Stimulated activated CD4-positive, alpha-beta T cell treated with anti-CD3 and anti-CD28 coated beads, Interleukin-2, amount 100 ng/mL, for 24 hours (primary cell): ENCODE data around the gene SCARB1.
A peak's percentile ranks its signal among the peaks of the same experiment; 100 is the strongest.

Experiments
- DNase-seq, 2 donors: peaks; one replicate each; pipeline ENCODE4 v3.0.0-alpha.2; 2020

SCARB1 gene

DNA sequence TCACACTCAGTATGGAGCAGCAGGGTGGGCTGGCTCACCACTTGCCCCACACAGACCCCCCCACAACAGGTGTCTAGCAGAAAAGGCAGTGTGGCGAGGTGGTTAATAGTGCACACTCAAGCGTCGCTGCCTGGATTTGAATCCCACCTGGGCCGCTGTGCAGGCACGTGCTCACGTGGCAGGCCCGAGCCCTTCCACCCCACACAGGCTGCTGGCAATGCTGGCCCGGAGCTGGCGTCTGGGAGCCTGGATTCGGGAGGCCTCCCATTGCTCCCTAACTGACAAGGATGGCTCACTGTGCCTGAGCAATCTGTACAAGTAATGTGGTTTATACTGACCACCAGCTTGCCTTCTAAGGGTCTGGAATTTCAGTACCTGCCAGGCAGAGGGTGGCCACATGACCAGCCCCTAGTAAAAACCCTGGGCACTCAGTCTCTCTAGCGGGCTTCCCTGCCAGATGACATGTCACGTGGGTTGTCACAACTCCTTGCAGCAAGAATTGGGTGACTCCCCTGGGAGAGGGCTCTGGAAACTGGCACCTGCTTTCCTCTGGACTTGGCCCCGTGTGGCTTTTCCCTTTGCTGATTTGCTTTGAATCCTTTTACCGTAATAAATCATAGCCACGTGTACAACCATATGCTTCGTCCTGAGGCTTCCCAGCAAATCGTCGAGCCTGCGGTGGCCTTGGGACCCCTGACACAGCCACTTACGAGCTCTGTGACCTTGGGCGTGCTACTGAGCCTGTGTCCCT lies 72.8 kb downstream of the SCARB1 start:
- no peak for DNase-seq

DNA sequence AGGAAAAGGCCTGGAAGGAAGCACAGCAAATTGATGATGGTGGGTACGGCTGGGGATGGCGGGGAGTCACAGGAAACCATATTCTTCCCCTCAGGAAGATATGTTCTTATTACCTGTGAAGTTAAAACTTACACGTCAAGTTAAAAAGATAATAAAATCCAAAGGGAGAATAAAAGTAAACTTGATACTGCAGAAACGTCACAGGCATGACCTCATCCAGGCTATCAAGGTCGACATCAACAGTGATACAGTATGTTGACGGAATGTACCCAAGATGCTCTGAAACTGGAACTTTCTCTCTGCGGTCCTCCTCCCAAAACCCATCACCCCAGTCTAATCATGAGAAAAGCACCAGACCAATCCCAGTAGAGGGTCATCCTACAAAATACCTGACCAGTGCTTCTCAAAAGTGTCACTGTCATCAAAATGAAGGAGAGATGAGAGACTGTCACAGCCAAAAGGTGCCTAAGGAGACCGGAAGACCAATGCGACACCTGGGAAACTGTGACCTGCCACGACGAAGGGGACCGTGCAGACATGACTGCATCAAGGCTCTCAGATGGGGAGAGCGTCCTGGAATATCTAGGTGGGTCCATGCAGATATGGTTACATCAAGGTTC lies 74.6 kb downstream of the SCARB1 start:
- DNase-seq, result no peak

DNA sequence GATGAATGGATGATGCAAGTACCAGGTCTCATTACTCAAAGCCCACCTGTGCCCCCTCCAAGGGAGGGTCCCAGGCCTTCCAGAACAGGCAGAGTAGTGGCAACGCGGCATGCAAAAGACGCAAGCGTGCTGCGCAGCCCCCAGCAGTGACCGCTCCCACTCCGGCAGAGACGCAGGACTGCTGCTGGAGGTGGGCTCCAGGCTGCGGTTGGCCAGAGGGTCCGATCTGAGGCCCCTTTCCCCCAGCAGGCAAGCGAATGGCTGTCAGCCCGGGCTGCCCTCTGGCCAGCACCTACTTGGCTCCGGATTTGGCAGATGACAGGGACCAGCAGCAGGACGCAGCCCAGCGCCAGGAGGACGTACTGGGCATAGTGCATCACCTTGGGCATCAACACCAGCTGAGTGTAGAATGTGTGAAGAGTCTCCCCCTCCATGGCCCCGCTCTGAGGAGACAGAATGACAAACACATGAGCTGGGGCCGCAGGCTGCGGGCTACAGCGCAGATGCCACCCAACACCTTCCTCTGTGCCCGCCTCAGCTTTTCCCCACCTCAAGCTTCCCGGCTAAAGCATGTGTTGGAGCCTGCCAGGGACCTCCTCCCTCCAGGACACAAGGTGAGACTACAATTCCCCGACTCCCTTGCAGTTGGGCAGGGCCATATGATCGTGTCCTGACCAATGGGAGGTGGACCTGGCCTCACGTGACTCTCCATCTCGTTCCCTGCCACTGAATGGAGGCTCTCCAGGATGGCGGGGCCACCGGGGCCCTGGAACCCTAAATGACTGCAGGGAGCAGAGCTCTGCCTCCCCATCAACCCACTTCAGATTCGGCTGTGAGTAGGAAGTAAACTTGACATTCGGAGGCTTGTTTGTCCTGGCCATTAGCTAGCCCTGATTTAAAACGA lies 77.4 kb downstream of the SCARB1 start:
- no peak for DNase-seq

DNA sequence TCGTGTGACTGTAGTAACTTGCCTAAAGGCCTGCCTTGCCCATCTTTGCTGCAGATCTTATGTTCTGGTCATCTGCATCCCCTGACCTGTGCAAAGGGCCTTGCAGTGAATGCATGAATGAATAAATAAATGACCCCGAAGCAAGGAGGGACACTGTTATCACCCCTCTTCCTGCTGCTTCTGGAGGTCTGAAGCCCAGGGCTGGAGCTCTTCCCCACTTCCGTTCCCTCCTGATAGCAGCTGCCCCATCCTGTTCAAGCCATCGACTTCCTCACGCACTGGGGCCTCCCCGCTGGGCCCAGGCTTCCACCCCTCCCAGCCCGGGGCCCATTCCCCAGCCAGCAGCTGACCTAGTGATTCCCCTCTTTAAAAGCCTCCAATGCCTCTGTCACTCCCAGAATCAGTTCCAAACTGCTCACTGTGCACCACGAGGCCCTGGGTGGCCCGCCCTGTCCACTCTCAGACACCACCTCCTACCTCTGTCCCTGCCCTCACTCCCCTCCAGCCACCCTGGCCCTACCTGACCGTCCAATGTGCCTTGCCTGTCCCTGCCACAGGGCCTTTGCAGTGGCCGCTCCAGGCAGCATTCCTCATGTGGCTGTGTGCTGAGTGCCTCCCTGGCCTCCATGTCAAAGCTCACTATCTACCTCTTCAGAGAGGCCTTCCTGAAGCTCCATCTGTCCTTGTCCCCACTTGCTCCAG lies 78.6 kb downstream of the SCARB1 start:
- no peak for DNase-seq

DNA sequence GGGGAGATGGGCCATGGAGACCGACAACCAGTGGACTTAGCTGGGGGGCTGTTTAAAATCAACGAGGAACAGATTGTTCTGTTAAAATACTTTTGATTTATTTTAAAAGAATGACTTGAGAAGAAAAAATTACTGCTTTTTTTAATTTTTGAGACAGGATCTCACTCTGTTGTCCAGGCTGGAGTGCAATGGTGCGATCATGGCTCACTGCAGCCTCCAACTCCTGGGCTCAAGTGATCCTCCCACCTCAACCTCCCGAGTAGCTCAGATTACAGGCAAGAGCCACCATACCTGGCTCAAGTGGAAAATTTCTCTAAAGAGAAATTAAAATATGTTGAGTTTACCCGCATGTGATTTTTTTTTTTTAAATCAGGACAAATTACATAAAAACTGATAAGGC lies 80.6 kb downstream of the SCARB1 start:
- no peak for DNase-seq

DNA sequence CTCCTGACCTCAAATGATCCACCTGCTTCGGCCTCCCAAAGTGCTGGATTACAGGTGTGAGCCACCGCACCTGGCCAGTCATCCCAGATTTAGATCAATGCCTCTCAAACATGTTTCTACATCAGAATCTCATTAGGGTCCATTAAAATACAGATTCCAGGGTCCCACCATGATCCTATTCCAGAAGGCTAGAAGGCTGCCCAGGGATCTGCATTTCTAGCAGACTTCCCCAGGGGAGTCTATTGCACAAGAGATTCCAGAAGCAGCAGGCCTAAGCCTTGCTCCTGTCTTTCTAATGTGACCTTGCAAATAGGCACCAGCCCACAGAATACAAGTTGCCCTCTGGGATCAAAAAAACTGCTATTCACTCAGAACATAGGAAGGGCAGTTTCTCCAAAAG lies 81.5 kb downstream of the SCARB1 start:
- no peak for DNase-seq

DNA sequence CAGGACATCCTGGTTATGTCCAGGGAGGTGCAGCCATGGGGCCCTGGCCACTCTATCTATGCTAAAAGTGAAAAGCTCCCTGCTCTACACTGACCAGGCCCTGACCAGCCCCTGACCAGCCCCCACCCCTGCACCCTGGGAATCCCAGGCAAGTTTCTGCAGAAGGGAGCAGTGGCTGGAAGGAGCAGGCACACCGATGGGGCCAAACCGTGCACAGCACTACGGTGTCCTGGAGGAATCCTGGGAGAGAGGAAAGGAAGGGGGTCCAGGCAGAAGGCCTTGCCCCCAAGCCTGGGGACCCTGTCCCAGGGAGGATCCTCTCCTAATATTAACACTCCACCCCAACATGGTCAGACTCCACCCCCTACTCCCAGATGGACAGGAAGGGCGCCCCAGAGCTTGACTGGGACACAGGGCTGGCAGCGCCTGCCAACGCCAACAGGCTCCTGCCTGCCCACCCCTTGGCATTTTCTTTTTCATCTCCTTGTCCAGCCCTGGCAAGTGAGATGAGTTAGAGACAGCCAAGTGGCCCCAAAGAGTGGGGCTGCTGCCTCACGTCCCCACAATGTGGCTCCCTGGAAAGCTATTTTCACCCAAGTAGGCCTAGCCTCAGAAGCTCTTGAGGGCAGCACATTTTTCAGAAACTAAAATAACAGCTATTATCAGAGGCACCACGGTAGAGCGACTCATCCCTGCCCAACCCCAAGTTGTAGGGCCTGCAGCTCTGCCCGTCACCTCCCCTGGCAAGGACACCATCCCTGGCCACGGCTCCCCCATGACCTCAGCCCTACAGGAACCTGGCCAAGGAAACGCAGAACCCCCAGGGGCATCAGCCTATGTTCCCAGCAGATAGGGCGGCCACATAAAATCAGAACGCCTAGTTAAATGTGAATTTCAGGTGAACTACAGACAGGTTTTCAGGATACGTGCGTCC lies 82.6 kb downstream of the SCARB1 start:
- no peak for DNase-seq

DNA sequence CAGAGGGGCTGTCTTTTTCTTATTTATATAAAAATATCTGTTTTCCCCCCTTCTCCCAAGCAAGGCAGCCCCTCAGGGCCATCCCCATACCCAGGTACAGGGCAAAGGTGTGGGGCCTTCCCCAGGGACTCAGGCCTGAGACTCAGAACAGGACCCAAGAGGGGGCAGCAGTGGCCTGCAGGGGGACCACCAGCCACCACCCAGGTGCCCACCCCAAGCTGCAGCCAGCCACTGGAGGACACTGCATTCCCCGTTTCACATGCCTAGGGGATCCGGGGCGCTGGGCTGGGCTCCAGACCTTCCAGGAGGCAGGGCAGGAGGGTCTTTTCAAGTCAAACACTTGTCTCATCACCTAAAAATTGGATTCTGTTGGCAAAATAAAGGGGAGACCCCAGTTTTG lies 83.3 kb downstream of the SCARB1 start:
- DNase-seq, result no peak

DNA sequence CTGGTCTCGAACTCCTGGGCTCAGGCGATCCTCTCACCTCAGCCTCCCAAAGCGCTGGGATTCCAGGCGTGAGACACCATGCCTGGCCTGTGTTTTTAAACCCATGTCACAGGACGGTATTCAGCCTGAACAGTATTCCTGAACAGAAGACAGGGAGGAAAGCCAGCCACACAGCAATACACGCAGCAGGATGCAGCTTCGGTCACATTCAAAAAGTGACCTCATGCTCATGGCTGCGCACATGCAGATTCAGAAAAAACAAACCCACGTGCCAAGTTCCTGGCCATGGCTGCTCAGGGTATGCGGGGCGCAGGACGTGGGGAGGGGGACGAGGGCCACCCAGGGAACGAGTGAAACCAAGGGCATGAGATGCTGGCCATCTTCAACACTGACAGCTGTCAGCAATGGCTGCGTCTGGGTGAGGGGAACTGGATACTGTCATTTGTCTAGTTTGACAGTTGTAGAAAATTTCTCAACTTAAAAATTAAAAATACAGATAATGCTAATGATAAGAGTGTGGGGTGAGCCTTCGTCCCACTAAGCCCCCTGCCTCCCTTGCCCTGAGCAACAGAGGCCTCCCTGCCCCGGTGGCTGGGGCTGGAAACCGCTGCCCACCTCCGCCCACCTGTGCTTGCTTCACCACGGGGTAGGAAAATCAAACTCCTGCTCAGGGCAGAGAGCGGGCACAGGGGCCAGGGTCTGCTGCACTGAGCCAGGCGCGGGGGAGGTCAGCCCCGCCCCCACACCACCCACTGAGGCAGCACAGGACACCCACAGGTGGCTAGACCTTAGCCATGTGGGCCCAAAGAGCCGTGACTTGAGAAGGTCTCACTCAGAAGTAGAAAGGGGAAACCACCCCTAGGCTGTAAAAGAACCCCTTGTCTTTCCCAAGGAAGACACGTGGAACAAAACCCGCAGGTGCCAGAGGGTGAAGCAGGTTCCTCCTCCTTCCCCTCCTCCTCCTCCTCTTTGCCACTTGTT lies 84.2 kb downstream of the SCARB1 start:
- DNase-seq, result no peak

DNA sequence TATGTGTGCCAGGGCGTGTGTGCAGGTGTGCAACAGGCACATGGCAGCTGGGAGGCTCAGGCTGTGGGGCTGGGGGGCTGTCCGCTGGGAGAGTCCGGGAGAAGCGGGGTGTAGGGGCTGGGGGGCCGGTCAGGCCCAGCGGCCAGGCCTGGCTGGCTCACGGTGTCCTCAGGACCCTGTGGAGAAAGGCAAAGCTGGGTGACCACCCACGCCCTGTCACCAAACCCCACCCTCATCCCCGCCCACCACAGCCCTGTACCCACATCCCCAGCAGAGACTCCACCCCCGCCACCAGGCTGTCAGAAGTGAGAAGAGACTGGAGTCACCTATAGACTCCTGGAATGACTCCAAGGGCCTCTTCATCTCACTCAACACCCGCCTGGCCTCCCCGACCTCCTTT lies 85.3 kb downstream of the SCARB1 start:
- peak; percentile 28 to 33 for DNase-seq

DNA sequence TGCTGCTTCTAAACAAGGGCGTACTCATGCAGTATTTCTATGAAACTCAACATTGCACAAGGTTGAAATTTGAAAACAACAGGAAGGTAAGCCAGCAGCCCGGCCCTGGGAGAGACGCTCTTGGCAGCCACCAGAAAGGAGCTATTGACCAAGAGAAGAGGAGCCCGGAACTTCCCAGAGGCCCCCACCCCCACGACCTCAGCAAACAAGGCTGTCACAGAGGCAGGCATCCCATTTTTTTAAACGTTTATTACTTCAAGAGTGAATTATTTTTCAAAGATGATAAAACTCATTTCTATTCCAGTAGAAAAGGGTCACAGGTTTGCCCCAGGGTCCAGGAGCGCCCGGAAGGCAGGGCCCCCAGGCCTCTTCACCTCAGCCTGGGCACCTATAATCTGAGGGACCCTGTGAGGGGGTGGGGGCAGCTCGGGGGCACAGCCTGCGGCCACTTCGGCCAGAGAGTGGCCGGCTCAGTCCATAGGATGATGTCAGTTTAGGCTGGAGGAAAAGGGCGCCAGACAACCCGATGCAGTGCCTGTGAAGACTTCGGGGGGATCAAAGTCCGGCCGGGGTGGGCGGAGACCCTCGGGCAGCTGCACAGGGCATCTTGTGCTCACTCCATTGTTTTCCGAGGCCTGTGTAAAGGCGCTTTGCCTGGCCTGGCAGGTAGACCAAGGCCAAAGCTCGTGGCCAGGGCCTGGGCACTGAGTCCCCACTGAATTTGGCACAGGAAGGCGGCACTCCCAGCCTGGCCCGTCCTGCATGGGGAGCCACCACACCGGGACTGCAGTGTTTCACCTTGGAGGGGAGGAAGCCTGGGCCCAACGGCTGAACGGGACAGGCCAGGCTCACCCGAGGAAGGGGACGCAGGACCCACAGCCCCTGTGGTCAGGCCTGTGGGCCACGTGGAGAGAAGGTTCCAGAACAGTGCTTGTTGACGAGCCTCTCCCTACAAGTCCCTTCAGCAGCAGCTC lies 86.0 kb downstream of the SCARB1 start:
- DNase-seq, result no peak

DNA sequence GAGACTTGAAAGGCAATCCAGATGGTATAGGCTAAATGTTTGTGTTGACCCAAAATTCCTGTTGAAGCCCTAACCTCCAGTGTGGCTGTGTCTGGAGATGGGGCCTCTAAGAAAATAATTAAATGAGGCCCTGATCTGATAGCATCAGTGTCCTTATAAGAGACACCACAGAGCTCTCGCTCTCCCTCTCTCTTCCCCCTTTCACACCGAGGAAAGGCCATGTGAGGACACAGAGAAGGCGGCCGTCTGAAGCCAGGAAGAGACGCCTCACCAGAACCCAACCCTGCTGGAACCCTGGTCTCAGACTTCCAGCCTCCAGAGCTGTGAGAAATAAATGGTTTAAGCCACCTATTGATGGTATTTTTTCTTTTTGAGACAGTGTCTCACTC lies 87.5 kb downstream of the SCARB1 start:
- no peak for DNase-seq

DNA sequence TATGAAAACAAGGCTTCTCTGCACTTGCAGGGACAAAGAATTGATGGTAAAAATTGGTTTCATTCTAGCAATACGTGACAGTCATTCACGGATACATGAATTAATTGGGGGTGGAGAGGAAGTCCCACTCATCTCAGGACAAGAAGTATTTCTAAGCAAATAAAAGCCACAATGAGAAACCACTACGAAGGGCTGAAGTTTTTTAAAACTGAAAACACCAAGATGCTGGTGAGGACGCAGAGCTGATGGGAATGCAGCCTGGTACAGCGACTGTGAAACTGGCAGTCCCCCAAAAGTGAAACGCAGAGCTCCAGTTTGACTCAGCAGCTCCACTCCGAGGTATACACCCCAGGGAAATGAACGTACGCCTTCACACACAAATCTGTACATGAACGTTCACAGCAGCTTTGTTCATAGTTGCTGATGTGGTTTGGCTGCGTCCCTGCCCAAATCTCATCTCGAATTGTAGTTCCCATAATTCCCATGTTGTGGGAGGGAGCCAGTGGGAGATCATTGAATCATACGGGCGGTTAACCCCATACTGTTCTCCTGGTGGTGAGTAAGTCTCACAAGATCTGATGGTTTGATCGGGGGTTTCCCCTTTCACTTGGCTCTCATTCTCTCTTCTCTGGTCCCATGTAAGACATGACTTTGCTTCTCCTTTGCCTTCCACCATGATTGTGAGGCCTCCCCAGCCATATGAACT lies 89.0 kb downstream of the SCARB1 start:
- peak; percentile 78 to 83 for DNase-seq

DNA sequence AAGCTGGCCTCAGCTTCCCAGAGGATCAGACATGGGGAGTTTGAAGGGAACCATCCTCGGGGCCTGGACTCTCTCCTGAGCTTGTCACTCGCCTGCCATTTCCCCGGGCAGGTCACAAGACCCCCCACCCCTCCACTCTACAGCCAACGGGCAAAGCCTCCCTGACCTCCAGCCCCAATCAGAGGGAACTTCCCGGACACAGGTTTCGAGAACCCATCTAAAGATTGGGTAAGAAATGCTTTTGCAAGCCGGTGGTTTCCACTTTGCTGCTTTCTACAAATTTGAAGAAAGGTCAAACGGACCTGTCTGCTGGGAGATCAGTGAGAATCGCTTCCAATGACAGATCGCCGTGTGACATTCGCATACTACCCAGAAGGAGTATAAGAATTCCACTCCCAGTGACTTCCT lies 89.6 kb downstream of the SCARB1 start:
- no peak for DNase-seq

DNA sequence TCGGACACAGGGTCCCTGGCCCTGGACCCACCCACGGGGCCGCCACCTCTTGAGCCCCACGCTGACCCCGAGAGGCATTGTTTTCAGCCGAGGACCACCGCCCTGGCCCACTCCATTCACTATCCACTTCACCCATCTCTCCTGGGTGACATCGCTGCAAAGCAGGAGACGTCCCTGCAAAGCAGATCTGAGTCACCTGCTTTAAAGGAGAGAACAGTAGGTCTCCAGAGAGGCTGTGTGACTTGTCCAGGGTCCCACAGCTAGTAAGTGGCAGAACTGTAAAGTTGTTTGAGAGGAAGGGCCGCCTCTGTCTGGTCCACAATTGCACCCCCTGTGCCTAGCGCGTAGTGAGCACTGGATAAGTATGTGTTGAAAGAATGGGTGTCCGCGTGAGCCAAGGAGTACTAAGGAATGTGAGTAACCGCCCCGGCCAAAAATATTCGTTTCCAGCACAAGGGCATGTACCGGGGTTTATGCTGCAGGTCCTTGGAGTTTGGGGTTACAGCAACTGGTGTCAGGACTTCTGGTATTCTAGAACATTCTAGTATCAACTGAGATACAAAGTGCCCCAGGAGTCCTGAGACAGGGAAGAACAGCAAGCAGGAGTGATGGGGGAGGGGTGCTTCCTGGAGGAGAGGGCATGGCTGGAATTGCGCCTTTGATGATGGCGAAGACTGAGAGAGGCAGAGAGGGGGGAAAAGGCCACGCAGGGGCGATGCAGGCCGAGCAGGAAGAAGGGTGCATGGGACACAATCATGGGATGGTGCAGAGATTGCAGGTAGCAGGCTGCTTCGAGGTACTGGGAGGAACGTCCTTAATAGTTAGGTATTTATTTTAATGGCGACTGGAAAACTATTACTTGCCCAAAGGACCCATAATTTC lies 91.1 kb downstream of the SCARB1 start:
- no peak for DNase-seq

DNA sequence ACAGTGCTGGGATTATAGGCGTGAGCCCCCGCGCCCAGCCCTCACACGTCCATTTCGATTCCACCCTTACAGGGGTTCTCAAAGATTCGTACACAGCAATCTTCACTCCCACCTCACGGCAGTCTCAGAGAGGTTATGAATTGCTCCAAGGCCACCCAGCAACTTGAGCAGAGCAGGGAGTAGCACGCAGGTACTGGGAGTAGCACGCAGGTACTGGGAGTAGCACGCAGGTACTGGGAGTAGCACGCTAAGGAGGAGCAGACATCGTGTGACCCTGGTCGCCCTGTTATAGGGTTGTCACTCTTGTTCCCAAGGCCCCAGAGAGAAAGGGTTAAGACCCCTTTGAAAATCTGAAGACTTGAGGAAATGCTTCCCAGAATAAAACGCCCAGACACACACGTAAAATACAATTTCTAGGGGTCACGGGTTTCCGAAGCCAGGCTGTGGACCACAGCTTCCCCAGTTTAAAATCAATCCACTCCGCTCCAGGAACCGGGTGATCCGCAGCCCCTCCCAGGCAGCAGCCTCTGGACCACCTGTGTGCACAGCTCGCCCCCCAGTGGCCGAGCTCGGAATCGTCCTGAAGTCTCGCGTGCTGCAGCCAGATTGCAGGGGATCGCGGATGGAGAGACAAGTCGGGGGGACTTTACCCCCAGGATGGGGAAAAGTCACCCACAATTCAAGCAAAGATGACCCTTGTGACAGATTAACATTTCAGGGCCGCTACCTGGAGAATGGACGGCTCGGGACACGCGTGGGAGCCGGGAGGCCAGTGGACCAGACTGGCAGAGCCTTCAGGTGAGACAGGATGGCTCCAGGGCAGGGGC lies 92.0 kb downstream of the SCARB1 start:
- DNase-seq, result peak; percentile 91 to 92

DNA sequence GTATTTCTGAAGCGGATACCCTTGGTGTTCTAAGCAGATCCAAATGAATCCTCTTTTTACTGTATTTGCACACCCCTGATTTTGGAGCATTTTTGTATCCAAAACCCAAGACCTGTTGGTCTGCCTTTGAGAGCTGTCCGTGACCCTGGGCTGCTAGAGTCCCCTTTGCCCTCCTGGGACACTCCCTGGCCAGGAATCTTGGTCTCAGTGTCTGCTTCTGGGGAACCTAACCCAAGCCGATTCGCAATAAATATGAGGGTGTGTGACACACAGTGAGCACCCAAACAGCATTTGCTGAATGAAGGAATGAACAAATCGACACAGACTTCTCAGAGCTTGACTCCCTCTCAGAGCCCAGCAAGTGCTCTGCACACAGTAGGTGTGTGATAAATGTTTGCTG lies 92.9 kb downstream of the SCARB1 start:
- no peak for DNase-seq
